Epithelial cell of esophagus (primary cell): ENCODE data around the gene AUTS2.

ENCODE experiments used
- DNase-seq: peaks from one replicate; pipeline ENCODE4 v3.0.0; 2010; ENCODE audit warnings: low read depth
- H3K4me3 ChIP-seq: 2 replicates; pipeline ENCODE4 v1.5.1; 2011; ENCODE audit warnings: mild to moderate bottlenecking, low read length, control low read depth
- CTCF ChIP-seq: IDR thresholded peaks from 2 replicates; pipeline ENCODE4 v1.5.1; 2011; ENCODE audit warnings: low read depth, mild to moderate bottlenecking, low read length, control low read depth, inconsistent platforms; ENCODE audit not compliant: insufficient read depth; ENCODE audit errors: missing control alignments

AUTS2 gene

DNA sequence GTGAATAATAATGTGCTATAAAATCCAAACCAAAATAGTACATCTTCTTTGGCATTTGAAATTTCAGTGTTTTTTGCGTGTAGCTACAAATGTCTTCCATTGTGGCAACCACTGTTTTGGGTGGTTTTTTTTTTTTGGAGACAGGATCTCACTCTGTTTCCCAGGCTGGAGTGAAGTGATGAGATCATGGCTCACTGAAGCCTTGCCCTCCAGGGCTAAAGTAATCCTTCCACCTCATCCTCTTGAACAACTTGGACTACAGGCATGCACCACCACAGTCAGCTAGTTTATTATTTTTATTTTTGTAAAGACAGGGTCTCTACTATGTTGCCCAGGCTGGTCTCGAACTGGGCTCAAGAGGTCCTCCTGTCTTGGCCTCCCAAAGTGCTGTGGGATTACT is 455.1 kb downstream of the AUTS2 start:
- no peak overlapping the region for H3K4me3 ChIP-seq
- no peak for DNase-seq
- no peak for TF ChIP-seq CTCF

- no peak for DNase-seq
- no peak for TF ChIP-seq CTCF
- no peak overlapping the region for H3K4me3 ChIP-seq
Observed at GRCh38 chr7:70053989-70054388, 455.7 kb downstream of the AUTS2 start.

DNA sequence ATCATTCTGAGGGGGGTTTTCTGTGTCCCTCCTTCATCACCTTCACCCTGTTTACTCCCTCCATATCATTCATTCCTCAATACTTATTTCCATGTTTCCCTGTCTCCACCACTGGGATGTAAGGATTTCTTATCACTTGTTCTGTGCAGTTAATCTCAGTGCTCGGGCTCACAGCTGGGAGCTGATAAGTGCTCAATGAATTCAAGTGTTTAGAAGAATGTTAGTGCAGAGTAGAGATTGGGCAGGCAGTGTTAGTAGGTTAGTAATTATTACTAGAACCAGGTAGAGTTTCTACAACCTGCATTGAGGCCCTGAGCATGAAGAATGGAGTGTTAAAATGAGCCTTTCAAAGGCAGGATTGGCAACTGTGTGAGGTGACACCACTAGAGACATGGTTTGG is 458.1 kb downstream of the AUTS2 start:
- TF ChIP-seq CTCF, result no peak
- no peak overlapping the region for H3K4me3 ChIP-seq
- no peak for DNase-seq

DNA sequence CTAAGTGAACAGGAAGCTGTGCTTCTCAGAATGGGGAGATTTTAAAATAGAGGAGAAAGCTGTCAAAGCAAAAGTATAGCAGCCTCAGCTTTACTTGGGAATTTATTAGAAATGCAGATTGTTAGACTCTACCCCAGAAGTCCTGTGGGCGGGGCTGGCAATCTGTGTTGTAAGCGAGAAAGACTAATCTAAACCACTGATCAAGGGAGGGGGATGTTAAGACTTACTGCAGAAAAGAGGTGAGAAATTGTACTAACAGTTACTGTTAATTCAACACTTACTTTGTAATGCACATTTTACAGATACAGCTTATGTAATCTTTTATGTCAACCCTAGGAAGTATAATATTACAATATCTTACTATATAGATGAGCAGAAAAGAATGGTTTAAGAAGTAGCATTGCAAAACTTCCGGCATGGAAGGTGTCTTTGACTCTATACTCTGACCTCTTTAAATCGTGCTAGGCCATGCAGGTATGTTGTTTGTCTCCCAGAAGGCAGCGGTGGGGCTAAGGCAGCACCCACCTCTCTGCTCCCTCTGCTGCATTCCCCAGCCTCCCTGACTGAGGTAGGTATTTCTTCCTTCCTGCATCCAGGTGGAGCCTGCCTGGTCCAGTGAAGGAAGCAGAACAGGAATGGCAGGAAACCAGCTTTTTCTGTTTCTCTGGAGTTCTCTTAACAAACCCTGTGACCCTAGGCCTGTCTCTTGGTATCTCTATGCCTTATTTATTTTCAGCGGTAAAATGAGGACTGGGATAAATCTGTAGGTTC is 462.2 kb downstream of the AUTS2 start:
- TF ChIP-seq CTCF, result no peak
- H3K4me3 ChIP-seq, result no peak overlapping the region
- no peak for DNase-seq

DNA sequence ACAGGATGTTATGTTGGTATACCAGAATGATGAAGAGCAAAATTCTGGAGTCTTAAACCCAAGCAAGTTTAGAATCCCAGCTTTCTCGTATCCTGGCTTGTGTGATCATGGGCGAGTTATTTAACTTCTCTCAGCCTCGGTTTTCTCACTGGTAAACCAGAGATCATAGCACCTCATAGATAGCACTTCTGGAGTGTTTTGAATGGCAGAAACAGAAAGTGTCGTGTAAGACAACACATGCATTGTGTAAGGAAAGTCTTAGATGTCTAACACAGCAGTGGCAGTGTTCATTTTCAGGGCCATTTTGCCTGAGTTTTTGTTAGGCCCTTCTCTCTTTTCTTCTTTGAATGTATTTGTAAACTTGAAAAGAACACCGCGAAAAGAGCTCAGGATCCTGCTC is 465.1 kb downstream of the AUTS2 start:
- DNase-seq, result no peak
- TF ChIP-seq CTCF, result no peak

GRCh38 chr7:70063927-70064326 is 465.7 kb downstream of the AUTS2 start:
- no peak for TF ChIP-seq CTCF
- no peak overlapping the region for H3K4me3 ChIP-seq
- DNase-seq, result no peak

More for the DNA sequence above, 465.1 kb downstream of the AUTS2 start:
- H3K4me3 ChIP-seq, result no peak overlapping the region

GRCh38 chr7:70066844-70067243 is 468.6 kb downstream of the AUTS2 start:
- no peak for TF ChIP-seq CTCF
- no peak overlapping the region for H3K4me3 ChIP-seq
- no peak for DNase-seq
